ENCODE measurements around the gene LACC1. TPM values are rescaled to one million over a fixed set of nuclear protein-coding genes. Genes with fewer than 3 reads are reported as not detected.

The LACC1 gene
- total RNA-seq, 4 donors from 2014 or later: 0.71 to 4.5 (median 1.7) TPM

DNA sequence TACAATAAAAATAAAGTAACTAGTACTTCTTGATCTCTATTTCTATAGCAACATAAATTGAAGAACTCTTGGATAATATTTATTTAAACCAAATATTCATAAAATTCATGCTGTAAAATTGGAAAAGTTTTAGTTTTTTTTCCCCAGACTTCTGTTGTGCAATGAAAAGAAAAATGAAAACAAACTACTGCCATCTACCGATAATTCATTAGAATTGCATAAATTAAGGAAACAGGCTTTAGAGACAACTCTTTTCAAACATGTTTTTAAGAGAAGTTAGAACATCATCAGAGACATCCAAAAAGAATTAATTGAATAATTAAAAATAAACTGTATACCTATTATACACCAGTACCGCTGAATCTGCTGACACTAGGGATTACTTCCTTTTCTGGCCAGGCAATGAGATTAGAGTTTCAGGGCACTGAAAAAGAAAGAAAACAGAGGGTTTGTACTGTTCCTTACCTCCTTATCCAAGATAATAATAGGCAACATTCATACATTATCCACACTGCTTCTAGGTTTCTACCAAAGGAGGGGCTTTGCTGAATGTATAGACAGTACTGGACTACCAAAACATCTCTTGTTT, 5.1 kb upstream of the LACC1 start:
- ATAC-seq (no peak), DNase-seq (no peak)
- no peaks in the 10 kb centered on the region for H3K27me3 ChIP-seq
- H3K4me3 ChIP-seq: no peak overlapping the region
- H3K4me1 ChIP-seq: peaks cover 0 to 6% of the 10 kb centered on the region in 2 donors
- H3K27ac ChIP-seq: no peak overlapping the region
- TF ChIP-seq POLR2A (IDR thresholded peaks at IDR 0.05): no peak
- TF ChIP-seq, protein P1, sequence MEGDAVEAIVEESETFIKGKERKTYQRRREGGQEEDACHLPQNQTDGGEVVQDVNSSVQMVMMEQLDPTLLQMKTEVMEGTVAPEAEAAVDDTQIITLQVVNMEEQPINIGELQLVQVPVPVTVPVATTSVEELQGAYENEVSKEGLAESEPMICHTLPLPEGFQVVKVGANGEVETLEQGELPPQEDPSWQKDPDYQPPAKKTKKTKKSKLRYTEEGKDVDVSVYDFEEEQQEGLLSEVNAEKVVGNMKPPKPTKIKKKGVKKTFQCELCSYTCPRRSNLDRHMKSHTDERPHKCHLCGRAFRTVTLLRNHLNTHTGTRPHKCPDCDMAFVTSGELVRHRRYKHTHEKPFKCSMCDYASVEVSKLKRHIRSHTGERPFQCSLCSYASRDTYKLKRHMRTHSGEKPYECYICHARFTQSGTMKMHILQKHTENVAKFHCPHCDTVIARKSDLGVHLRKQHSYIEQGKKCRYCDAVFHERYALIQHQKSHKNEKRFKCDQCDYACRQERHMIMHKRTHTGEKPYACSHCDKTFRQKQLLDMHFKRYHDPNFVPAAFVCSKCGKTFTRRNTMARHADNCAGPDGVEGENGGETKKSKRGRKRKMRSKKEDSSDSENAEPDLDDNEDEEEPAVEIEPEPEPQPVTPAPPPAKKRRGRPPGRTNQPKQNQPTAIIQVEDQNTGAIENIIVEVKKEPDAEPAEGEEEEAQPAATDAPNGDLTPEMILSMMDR (IDR thresholded peaks at IDR 0.05 in 4 of 5, conservative IDR thresholded peaks at IDR 0.05 in 1 of 5): peak; percentile 25 to 73 (median 61)
- intact Hi-C loops (cut with DNase I; ENCODE audit: low total_unique reads) (loop anchor here (5.0 to 10.0 kb wide), 3 partner anchors 570 to 902 kb away; no protein-coding TSS in a partner anchor), in situ Hi-C loops (cut with MboI; ENCODE audit: low sequenced_read_pairs in 4 of 4) (loop anchor here in 3 of 4 donors (10.0 to 25.0 kb wide), 2 partner anchors 900 to 1287 kb away; no protein-coding TSS in a partner anchor)
- no peaks in the 10 kb centered on the region for H3K36me3 ChIP-seq
- no peaks in the 10 kb centered on the region for H3K9me3 ChIP-seq

- Histone ChIP-seq H3K4me1 (peaks cover 4 to 6% of the 10 kb centered on the region in 2 donors), H3K9me3 (no peaks in the 10 kb centered on the region), H3K27ac (no peak overlapping the region), H3K27me3 (no peaks in the 10 kb centered on the region), H3K4me3 (no peak overlapping the region), H3K36me3 (no peaks in the 10 kb centered on the region)
- ATAC-seq (no peak), DNase-seq (no peak)
- intact Hi-C loops (cut with DNase I; ENCODE audit: low total_unique reads) (loop anchor here (5.0 to 10.0 kb wide), 3 partner anchors 572 to 904 kb away; no protein-coding TSS in a partner anchor), in situ Hi-C loops (cut with MboI; ENCODE audit: low sequenced_read_pairs in 4 of 4) (loop anchor here in 1 of 4 donors (10.0 kb wide), 1 partner anchor 902 kb away; no protein-coding TSS in a partner anchor)
- TF ChIP-seq, protein P1 (IDR thresholded peaks at IDR 0.05 in 4 of 5, conservative IDR thresholded peaks at IDR 0.05 in 1 of 5): no peak
- no peak for TF ChIP-seq POLR2A (IDR thresholded peaks at IDR 0.05)
Measured at GRCh38 chr13:43876366-43876765, 3.3 kb upstream of the LACC1 start.

GRCh38 chr13:43877326-43877725, 2.4 kb upstream of the LACC1 start:
- ATAC-seq: no peak
- H3K36me3 ChIP-seq: no peaks in the 10 kb centered on the region
- H3K4me1 ChIP-seq: peaks cover 4 to 6% of the 10 kb centered on the region in 2 donors
- H3K27me3 ChIP-seq: no peaks in the 10 kb centered on the region
- H3K9me3 ChIP-seq: no peaks in the 10 kb centered on the region
- TF ChIP-seq, protein P1 (IDR thresholded peaks at IDR 0.05 in 4 of 5, conservative IDR thresholded peaks at IDR 0.05 in 1 of 5): no peak
- TF ChIP-seq POLR2A (IDR thresholded peaks at IDR 0.05): no peak
- in situ Hi-C loops (cut with MboI; ENCODE audit: low sequenced_read_pairs in 4 of 4) (loop anchor here in 1 of 4 donors (10.0 kb wide), 1 partner anchor 903 kb away; no protein-coding TSS in a partner anchor), intact Hi-C loops (cut with DNase I; ENCODE audit: low total_unique reads) (loop anchor here (5.0 to 10.0 kb wide), 3 partner anchors 573 to 905 kb away; no protein-coding TSS in a partner anchor)
- no peak overlapping the region for H3K4me3 ChIP-seq
- DNase-seq: no peak
- no peak overlapping the region for H3K27ac ChIP-seq

DNA sequence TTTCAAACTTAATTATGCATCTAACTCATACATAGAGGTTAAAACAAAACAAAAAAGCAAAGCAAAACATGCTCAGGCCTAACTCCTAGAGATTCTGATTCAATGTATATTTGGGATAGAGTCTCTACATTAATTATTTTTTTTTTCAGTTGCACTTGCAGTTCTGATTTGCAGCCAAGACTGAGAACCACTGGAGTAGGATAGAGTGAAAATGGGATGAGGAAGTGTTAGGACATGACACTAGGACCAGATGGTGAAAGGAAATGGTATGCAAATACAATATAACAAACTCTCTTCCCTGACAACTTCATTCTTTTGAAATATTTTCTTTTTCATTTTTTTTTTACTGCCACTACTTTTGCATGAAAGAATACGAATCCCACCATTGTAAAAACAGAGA, 1.9 kb upstream of the LACC1 start:
- DNase-seq (no peak), ATAC-seq (no peak)
- peaks cover 4 to 6% of the 10 kb centered on the region in 2 donors for H3K4me1 ChIP-seq
- in situ Hi-C loops (cut with MboI; ENCODE audit: low sequenced_read_pairs in 4 of 4): loop anchor here in 1 of 4 donors (10.0 kb wide), 1 partner anchor 903 kb away; no protein-coding TSS in a partner anchor
- TF ChIP-seq POLR2A (IDR thresholded peaks at IDR 0.05): no peak
- TF ChIP-seq, protein P1 (IDR thresholded peaks at IDR 0.05 in 4 of 5, conservative IDR thresholded peaks at IDR 0.05 in 1 of 5): no peak
- intact Hi-C loops (cut with DNase I; ENCODE audit: low total_unique reads): loop anchor here (5.0 to 10.0 kb wide), 3 partner anchors 573 to 905 kb away; no protein-coding TSS in a partner anchor
- no peaks in the 10 kb centered on the region for H3K36me3 ChIP-seq
- no peak overlapping the region for H3K4me3 ChIP-seq
- H3K27me3 ChIP-seq: no peaks in the 10 kb centered on the region
- no peak overlapping the region for H3K27ac ChIP-seq
- H3K9me3 ChIP-seq: no peaks in the 10 kb centered on the region
